Fibroblast of upper back skin (primary cell): ENCODE results near the gene LRIT2.

Experiments
- DNase-seq: peaks from one replicate; pipeline ENCODE4 v3.0.0-alpha.2; 2013

Gene LRIT2

DNA sequence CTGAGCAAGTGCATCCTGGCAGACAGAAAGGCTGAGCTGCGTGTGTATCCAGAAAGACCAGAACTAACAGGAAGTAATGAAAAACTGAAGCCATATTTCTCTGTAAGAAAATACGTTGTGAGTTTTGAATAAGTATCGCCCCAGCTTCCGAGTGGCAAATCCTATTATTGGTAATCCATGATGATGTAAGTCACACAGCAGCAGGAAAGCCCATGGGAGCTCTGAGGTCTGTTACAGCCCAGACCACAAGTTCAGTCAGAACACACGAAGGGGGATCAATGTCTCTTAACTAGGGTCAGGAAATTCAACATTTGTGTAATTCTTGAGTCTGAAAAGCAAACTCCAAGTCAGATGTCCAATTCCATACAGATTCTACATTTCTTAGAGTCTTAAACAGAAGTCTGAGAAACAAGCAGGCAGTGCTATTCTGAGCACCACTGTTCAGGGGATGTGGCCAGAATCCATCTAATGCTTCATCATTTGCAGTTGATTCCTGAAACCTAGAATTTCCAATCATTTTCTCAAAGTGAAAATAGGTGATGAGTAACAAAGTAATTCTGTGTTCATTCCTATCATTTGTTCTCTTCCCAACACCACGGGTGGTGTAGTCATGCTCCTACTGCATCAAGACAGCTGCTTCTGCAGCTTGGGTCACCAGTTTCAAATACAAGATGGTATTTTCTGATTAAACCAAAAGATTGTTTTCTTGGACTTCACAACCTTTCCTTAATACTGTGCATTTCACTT is at the start of gene LRIT2:
TSS of gene LRIT2 (minus strand) at position 118 of the 747 bp plus-strand sequence. CDS start at position 94, 24 bp downstream.
- no peak for DNase-seq

GRCh38 chr10:84270708-84271107 is 45.4 kb upstream of the LRIT2 start:
- DNase-seq, result no peak

DNA sequence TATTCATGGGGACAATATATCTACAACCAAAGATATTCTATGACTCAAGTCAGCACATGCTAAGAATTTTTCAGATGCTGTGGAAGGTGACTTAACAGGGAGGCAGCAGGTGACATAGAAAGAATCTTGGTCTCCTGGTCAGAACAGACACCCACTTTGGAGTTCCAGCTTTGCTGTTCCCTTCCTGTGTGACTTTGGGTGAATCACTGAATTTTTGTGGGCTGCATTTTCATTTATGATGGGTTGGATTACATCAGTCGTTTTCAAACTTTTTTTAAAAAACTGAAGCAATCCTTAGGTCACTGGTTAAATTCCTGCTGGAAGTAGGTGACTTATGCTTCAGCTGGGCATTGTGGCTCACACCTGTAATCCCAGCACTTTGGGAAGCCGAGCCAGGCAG is 44.4 kb upstream of the LRIT2 start:
- peak; percentile 89 for DNase-seq

GRCh38 chr10:84269162-84269561 is 43.8 kb upstream of the LRIT2 start:
- no peak for DNase-seq

DNA sequence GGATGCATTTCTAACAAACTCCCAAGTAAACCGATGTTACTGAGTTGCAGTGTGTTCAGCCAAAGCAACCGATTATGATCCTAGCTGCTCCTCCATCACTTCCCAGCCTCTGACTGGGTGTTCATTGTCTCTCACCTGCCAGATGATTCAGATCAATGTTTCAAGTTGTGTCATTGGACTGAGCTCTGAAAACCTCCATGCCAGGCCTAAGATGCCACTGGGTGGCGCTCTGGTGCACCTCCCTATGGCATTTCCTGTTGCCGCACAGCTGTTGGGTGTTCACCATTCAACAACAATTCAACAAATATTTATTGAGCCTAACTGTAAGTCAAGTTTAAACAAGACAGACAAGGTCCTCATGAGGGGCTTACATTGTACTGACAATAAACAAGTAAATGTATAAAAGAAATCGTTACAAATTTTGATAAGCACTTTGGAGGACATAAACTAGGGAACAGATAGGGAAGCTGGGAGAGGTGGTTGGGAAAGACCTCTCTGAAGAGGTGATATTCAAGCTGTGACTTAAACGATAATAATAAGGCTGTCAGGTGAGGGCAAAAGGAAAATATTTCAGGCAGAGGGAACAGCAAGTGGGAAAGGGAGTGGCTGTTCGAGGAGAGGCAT is 42.3 kb upstream of the LRIT2 start:
- DNase-seq, result peak; percentile 35

GRCh38 chr10:84265418-84265817 is 40.1 kb upstream of the LRIT2 start:
- no peak for DNase-seq

- DNase-seq, result peak; percentile 54
Measured at GRCh38 chr10:84264611-84265141, 39.3 kb upstream of the LRIT2 start.

- no peak for DNase-seq
Measured at GRCh38 chr10:84263716-84264115, 38.4 kb upstream of the LRIT2 start.

DNA sequence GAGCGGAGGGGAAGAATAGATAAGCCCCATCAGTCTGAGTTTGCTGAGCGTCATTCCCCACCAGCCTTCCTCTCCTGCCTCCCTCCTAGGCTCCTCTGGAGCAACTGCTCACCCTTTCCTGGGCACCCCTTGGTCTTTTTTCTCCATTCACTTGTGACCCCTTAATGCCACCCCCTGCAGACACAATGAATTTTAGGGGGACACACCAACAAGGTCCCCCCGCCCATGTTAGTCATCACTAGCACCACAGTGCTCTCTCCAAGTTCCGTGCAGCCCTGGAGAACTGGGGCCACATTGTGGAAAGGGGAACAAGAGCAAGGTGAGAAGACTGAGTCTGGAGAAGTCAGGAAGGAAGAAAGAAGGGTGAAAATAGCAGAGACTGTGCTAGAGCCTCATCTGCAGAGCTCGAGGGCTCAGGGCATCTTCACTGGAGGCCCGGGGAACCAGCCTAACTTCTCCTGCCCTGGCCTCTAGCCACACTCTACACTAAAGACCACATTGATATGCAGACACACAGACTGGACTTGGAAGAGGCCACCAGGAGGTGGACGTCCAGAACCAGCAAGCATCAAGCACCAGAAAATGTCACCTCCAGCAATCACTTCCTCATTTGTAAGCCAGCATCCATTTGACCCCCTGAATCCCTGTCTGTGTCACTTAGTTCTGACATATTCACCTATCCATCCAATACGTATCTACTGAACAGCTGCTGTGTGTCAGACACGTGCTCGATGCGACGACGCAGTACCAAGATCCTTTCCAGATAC is 37.0 kb upstream of the LRIT2 start:
- no peak for DNase-seq

DNA sequence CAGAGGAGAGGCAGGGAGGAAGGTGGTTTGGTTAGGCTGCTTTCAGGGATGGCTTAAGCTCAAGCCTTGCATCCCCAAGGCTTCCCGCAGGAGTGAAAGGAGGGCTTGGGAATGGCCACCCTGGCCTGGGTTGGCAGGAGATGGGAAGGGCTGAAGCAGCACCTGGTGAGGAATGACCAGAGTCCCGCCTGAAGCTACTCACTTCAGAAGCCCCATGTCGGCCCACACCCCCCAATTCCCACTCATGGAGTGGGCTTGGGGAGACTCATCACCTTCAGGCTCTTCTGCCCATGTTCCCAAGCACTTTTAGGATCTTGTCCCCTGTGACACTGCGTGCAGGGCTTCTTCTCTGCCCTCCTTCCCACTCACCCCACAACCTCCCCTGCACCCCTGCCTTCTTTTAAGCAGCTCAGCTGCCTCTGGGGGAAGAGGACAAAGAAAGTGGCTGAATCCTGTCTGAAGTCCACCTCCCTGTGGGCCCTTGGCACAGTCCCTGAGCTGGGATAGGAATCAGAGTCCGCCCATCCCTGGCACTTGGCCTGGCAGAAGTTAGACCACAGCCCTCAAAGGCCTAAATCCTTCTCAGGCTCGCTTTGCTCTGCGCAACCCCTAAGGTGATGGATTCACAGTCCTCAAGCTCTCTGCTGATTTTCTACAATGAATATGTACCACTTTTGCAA is 36.0 kb upstream of the LRIT2 start:
- DNase-seq, result no peak

- DNase-seq, result no peak
Measured at GRCh38 chr10:84258034-84258695, 32.8 kb upstream of the LRIT2 start.

DNA sequence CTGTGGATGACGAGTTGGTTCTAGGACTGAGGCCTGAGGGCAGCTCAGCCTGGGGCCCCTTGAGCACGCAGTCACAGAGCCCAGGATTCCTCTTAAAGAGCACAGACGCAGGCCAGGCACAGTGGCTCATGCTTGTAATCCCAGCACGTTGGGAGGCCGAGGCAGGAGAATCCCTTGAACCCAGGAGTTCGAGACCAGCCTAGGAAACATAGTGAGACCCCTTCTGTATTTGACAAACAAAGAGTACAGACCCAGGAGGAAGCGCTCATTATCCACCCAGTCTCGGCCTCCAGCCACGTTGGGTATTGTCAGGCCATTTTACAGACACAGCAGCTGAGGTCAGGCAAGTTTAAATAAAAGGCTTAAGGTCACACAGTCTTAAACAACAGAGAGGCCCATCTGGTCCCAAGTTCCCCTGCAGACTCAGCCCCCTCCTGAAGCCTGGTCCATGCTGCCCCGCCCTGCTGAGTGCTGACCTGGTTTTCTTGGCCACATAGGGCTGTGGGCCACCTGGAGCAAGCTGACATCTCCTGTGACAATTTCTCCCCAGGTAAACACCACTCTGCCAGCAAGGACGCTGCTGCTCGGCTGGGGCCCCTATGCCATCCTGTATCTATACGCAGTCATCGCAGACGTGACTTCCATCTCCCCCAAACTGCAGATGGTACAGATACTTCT is 32.1 kb upstream of the LRIT2 start:
- no peak for DNase-seq

DNA sequence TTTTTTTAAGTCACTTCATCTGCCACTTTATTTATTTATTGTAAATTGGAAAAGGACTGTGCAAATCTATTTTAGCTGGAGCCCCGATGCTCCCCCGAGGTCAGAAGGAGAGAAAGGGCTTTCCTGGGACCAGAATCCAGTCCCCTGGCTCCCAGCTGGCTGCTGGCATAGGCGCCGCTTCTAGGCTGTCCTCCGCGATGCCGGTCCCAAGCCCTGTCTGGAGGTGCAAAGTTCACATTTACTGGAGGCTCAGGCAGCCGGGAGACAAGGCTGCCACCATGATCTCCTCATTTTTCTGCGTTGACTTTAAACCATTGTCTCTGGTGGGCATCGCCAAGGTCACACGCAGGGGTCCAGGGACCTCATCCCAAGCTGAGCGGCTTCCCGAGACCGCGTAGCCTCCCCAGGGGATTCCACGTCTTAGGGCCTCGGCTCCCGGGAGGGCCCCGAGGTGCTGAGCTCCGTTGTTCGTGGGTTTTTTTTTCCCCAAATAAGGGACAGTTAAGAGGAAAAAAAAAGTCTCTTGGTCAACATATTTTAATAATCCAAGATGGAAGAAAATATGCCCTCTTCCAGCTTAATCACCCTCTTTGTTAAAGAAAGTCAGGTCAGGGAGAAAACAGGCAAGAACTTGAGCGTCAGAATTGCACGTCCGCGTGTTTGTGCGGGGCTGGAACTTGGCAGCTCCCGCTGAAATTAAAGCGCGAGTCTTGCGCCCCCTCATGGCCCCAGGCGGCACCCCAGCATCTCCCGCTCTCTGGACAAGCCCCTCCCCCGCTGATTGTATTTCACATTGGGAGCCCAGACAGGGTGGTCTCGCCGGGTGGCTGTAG is 31.4 kb upstream of the LRIT2 start:
- peak; percentile 28 for DNase-seq

DNA sequence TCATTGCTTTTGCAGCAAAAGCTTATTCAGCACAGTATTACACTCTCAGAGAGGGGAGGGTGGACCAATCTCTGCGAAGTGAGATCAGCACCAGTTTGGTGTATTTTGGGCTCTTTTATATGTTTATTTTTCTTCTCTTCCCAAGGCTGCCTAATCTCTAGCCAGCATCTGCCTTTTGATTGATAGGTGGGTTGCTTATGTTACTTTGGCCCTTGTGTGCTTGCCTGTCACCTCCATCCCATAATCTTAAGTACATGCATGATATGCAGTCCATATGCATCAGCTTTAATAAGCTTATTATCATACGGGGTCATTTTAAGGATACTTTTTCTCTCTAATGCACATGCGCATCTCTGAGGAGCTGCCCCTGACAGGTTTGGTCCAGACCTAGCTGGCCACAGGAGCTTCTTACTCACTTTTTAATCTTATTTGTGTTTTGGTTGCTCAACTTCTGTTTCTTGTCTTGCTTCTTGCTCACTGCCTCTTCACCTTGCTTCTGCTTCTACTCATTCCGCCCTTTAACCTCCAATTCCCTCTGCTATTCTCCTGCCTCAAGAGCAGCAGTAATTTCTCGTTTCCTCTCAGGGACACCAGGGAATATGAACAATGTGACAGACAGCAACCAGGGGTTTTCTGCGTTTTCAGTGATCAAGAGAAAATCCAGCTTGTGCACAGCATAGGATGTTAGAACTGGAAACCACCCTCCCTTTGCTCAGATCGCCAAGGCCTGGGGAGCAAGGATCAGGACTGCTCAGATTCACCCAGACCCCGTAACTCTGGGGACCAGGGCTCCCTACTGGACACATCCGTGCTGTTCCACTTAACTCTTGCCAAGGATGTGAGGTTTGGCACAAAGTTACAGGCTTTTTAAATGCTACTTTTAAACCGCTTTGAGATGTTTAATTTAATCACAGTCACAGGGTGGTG is 29.5 kb upstream of the LRIT2 start:
- no peak for DNase-seq

- no peak for DNase-seq
Measured at GRCh38 chr10:84248794-84249193, 23.4 kb upstream of the LRIT2 start.

DNA sequence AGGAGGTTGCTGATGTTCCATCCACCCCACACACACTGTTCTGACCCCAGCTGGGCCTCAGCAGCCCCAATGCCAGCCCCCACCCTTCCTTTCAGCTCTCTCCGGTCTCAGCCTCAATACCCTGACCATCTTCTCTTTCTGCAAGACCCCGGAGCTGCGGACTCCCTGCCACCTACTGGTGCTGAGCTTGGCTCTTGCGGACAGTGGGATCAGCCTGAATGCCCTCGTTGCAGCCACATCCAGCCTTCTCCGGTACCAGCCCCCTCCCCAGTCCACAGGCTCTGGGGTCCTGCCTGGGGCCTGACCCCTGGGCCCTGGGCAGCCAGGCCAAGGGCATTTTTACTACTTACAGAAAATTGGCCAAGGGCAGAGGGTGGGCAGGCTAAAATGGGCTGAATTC is 22.2 kb upstream of the LRIT2 start:
- DNase-seq, result no peak

- DNase-seq, result no peak
Measured at GRCh38 chr10:84244651-84245270, 19.4 kb upstream of the LRIT2 start, which contains the start of gene RGR. TSS of gene RGR (plus strand) at chr10:84245053. CDS start at chr10:84245091, 38 bp downstream.

DNA sequence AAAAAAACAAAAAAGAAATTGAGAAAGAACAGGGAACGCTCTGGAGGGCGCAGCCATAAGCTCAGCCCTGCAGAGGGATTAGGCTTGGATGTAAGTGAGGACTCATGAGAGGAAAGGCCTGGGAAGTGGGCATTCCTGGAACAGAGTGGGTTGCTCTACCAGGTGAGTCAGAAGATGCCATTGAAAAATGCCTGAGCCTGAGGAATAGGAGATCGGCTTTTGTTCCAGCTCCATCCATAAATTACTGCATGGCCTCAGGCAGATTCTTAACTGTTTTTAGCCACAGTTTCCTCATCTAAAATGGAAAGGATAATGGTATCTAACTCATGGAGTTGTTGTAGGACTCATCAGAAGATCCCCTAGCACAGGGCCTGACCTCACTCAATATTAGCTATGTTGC is 18.4 kb upstream of the LRIT2 start:
- DNase-seq, result no peak

DNA sequence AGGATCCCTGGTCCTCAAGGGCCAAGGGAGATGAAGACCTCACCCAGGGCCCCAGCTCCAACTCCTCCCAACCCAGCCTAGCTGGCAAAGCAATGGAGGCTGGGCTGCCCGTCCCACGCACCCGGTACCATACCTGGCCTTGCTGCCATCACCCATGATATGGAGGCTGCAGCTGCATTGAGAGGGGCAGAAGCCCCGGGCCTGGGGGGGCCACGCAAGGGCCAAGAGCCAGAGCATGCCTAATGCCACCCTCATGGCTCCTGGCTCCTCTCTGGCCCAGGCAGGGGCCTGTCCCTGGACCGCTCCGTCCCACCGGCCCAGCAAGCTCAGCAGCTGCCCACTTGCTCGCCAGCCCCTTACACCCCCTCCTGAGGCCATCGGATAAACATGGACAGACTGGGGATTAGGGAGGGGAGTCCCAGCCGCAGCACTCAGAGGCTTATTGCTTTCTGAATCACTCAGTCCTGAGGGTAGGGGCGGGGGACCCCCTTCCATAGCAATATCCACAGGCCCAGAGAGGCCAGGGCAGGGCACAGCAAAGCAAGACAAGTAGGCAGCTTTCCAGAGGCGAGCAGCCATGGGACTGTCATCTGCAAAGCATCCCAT is 15.9 kb upstream of the LRIT2 start, which contains the start of gene LRIT1:
TSS of gene LRIT1 (minus strand) at position 362 of the 606 bp plus-strand sequence. CDS start at position 255, 107 bp downstream.
- DNase-seq, result no peak
